Thyroid gland (tissue), 4 donors: Measurements from ENCODE around the gene TIMM21.
A peak's percentile ranks its signal among the peaks of the same experiment; 100 is the strongest.

Source experiments
- POLR2A ChIP-seq, 2 donors: fragments of 450-650 bp; IDR thresholded peaks; one replicate each; pipeline ENCODE4 v1.6.1; 2017; ENCODE audit warnings: antibody characterized with exemption in 2 of 2, mild to moderate bottlenecking in 2 of 2, moderate library complexity in 1 of 2
- TF ChIP-seq, protein P1 (sequence below), 6 experiments: fragments of 200-600 bp in 3 of 6; fragments of 450-650 bp in 3 of 6; sonication (generic) in 3 of 6; IDR thresholded peaks; one replicate each; pipeline ENCODE4 v1.5.1; 2016 to 2019; ENCODE audit warnings: antibody characterized with exemption in 6 of 6, mild to moderate bottlenecking in 2 of 6, inconsistent platforms in 1 of 6, moderate library complexity in 1 of 6

DNA sequence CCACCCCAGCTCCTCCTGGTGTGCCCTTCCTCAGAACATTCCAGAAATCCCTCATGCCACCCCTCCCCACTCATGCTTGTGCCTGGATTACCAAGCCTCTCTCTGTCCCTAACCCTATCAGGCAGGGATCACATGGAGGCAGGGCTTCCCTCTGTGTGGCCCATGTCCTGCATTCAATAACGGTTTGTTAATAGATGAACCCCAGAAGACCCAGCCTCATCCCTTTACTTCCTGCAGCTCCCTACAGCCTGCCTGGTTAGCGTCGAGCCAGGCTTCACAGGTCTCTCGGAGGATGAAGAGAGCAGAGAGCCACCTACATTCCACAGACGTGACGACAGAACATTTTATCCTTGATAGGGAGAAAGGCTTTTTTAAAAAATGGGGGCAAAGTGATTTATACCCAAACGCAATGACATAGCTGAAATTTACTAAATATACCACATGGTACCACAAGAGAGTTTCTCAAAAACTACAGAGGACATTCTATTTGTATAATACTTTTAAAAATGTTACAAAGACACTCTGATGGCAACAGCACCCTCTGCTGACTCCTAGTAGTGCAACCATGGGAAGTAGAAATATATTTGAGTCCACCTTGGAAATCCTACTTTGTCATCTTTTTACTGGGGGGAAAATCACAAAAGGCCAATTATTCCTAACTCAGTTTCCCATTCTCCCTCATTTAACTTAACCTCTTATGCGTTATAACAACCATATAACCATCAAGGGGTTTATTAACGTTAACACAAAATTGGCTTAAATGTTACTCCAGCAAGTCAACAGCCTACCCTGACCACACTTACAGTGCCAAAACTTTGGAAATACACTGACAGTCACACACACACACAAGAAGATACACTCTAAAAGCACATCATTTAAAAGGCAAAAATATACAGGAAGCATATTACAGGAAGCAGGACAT is 31.4 kb upstream of the TIMM21 start:
- TF ChIP-seq, protein P1, sequence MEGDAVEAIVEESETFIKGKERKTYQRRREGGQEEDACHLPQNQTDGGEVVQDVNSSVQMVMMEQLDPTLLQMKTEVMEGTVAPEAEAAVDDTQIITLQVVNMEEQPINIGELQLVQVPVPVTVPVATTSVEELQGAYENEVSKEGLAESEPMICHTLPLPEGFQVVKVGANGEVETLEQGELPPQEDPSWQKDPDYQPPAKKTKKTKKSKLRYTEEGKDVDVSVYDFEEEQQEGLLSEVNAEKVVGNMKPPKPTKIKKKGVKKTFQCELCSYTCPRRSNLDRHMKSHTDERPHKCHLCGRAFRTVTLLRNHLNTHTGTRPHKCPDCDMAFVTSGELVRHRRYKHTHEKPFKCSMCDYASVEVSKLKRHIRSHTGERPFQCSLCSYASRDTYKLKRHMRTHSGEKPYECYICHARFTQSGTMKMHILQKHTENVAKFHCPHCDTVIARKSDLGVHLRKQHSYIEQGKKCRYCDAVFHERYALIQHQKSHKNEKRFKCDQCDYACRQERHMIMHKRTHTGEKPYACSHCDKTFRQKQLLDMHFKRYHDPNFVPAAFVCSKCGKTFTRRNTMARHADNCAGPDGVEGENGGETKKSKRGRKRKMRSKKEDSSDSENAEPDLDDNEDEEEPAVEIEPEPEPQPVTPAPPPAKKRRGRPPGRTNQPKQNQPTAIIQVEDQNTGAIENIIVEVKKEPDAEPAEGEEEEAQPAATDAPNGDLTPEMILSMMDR (IDR thresholded peaks at IDR 0.05): peak in 3 of 6 experiments; percentile 30 to 53 (median 42)
- no peak for TF ChIP-seq POLR2A (IDR thresholded peaks at IDR 0.05)
